HG03575 (cell line): ENCODE data around the gene PLOD2.

ENCODE experiments used
- ATAC-seq: cut with Tn5 transposase; IDR thresholded peaks from one replicate; pipeline ENCODE4 v1.9.1; 2021; ENCODE audit not compliant: unreplicated experiment, insufficient number of reproducible peaks, low FRiP score; ENCODE audit errors: extremely low read depth

Gene PLOD2

DNA sequence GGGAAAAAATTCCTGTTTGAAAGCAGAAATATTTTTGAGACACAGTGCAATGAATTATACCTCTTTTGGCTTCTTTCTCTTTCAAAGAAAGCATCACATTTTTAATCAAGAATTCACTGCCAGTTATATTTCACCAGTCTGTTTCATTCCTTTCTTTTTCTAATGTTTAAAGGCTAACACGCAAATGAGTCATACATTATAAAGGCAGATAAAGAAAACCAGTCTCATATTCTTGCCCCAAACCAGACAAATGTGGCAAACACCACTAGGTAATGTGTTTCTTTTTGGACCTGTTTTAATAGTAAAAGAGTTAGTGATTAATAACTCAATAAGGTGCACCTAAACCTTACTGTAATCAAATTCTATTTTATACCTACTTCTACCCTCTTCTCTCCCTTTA lies 83.8 kb downstream of the PLOD2 start:
- ATAC-seq, result no peak

DNA sequence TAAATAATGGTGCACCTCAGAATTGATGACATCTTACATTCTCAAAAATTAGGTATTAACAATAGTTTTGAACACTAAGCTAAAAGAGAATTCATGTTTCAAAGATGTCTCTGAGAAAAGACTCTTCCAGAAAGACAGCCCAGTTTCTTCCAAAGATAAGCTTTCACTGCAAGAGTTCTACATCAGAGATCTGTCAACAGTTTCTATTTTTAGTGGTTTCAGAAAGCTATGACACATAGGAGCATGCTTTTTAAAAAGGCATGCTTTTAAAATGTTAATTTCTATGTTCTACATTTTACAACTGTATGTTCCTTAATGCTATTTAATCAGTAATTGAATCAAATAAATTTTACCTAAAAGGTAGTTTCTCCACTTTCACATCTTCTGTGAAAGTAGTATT lies 88.2 kb downstream of the PLOD2 start:
- ATAC-seq, result no peak

DNA sequence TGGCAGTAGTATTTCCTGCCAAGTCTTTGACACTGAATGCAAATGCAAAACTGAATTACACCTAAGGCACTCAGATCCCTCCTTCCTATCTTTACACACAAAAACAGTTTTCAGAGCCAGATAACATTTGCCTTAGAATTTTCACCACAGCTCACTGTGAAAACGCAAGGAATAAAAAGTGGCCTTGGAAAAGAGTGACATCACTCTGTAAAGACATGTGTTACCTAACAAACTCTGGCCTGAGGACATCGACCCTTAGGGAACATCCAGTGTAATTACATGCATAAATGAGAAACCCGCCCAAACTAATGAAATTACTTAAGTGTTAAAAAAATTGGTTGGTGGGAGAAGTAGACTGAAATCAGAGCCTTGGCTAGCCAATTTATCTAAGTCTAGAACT lies 88.9 kb downstream of the PLOD2 start:
- no peak for ATAC-seq

DNA sequence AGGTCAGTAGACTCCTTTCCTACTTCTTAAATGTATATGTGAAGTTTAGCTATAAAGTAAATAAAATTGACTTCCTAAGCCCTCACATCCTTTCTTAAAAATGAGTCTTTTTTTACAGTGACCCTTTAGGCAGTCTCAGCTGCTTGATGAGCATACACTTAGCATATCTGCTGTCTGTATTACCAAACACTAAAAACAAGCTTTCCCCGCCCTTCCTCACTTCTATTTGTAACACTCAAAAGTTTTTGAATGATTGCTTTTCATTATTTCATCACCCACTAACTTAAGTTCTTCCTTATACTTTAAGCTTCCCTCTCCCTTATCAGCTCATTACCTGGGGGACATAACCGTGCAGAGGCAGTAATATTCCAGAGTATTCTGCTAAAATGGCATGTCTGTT lies 89.4 kb downstream of the PLOD2 start:
- ATAC-seq, result no peak

GRCh38 chr3:146067048-146067447 lies 93.9 kb downstream of the PLOD2 start:
- no peak for ATAC-seq

GRCh38 chr3:146065573-146066006 lies 95.4 kb downstream of the PLOD2 start:
- no peak for ATAC-seq

GRCh38 chr3:146058241-146058640 lies 102.7 kb downstream of the PLOD2 start:
- no peak for ATAC-seq

DNA sequence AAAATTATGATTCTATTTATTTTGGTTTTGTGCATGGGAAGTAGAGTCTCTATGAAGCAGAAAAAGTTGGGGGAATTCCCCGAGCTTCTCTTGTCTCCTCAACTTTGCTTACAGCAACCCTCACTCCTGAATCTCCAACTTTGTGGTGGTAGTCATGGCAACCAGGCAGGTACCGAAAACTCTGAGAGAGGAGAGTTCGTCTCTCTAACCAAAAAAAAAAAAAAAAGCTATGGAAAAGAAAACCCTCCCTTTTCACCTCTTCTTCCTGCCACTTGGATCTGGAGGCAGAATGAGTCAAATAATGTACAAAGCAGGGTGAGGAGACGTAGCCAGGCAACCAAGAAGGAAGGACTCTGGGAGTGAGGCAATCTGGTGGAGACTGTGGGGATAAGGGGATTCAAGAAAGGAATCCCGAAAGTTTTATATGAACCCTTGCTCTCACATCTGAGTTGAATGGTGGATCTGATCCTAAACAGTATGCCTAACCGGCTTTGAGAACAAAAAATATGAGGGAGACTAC lies 108.1 kb downstream of the PLOD2 start:
- ATAC-seq, result no peak

DNA sequence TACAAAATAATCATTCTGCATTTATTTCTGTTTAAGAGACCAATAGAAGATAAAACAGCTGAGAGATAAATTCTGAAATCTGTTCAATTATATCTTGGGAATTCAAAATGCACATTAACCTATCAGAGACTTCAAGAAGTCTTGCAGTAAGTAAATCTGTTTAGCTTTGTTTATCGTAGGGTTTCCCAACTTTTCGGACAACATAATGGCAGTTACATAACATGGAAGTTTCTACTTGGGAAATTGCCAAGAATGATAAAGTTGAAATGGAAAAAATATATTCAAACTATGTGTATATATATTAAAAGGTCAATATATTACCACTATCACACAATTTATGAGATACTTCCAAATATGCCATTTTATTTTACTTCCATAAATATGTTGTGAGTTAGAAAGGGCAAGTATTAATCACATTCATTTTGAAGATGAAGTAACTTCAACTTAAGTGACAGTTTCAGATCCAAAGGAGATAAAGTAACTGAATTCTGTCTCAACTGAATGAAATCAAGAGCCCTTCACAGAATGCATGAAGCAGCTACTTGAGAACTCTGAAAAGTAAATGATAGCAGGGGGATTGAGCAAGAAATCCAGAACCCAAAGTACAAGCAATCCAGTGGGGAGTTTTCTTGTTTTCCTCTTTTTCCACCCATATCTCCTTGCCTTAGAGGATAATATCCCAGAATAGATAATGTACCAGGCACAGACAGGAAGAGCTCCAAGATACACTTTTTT lies 108.8 kb downstream of the PLOD2 start:
- ATAC-seq, result no peak

DNA sequence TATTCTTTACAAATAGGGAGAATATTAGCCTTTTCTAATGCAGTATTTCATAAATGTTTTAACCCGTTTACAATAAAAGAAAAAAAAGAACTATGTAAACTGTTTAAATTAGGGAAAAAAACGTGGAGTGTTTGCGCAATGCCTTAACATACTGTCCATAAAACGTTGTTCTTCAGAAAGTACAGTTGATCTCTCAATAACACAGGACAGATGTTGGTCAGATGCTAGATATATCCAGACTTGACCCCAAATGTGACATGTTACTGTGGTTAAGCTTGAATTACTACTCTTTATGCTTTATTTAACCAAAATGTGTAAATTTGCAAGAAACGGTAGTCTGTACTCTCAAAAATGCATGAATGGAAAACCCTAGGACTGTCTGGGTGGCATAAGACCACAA lies 110.3 kb downstream of the PLOD2 start:
- no peak for ATAC-seq

- ATAC-seq, result no peak
Measured at GRCh38 chr3:146047485-146047884, 113.5 kb downstream of the PLOD2 start.

DNA sequence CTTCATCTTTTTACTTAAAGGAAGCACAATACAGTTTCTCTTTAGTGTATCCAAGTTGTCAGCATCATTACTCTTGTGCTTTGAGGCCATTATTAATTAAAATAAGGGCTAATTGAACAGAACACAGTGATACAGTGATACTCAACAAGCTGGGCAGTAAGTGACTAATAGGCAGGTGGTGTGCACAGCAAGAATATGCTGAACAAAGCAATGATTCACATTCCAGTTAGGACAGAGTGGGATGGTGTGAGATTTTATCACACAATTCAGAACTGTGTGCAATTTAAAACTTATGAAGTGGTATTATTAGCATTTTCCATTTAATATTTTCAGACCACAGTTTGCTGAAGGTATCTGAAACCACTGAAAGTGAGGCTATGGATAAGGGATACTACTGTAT lies 116.9 kb downstream of the PLOD2 start:
- ATAC-seq, result no peak

DNA sequence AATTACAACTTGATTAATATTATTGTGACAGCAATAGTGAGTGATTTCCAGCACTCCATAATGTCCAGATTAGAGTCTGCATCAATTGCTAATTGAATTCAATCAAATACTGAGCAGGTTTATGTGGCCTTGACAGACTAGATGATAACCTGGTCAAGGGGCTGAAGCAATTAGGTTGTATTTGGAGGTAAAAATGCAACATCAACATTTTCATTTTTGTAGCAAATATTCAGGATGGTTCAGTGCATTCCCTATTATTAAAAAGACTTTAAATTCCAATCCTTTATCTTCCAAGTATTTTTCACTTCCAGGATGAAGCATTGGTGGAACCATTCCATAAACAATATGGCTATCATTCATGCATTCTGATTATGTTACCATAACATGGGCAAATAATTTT lies 120.4 kb downstream of the PLOD2 start:
- no peak for ATAC-seq

- ATAC-seq, result no peak
Measured at GRCh38 chr3:146037697-146038096, 123.3 kb downstream of the PLOD2 start.

- no peak for ATAC-seq
Measured at GRCh38 chr3:146036281-146036680, 124.7 kb downstream of the PLOD2 start.

- ATAC-seq, result no peak
Measured at GRCh38 chr3:146035366-146035765, 125.6 kb downstream of the PLOD2 start.

DNA sequence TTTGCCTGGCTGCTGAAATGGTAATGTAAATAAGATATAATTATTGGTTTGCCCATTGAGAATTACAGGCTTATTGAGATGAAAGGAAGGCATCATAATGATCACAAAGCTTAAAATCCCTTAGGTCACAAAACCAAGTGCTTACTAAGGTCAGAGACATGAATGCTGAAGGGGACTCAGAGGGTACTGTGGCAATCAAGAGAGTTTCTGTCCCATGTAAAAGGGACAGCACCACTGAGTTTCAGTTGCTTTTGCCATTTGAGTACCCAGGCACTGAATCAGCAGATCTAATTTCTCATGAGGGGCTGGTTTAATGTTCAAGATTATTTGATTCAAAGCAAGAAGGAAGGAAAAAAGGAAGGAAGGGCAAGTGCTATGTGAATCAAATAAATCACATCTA lies 127.0 kb downstream of the PLOD2 start:
- no peak for ATAC-seq

DNA sequence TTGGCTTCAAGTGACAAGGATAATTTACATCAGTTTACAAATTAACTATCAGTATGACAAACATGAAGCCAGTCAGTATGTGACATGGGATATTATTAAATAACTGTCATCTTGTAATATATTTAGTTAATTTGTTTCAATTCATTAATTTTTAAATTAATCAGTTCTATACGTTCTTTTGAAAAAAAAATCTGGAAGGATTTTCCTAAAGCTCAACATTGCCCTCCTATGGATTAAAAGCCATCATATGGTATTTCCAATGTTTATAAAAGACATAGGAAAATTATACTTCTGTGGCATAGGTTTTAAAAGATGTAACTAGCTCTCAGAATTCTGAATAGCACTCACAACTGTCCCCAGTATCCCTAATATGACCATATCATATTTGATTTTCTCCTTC lies 134.4 kb downstream of the PLOD2 start:
- no peak for ATAC-seq

DNA sequence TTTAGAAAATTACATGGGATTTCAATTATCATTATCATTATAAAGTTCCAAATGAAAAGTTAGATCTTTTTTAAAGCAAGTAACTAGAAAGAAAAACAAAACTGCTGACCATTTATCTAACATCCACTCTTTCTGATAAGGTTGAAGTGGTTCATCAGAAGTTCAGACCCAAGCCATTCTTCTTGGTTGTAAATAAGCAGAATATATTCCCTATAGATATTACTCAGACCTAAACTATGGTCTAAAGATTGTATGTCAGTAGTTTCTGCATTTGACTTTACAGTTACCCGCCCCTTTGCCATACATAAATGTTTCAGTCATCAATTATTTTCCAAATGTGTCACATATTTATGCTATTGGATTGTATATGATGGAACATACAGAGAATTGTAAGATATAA lies 136.7 kb downstream of the PLOD2 start:
- ATAC-seq, result no peak

DNA sequence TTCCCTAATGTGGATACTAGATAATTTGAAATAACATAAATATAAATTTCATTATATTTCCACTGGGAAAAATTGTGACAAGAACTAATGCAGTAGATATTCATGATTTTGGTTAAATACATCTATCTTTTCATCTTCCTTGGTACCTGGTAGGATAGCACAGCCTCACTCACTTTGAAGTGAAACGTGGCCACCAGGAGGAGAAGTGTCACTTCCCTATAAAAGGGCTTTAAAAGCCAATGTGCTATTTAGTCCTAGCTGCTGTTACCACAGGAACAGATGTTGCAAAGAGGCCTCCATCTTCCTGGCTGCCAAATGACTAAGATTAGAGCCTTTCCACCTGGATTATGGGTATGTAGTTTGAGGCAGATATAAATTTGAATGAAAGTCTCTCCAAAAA lies 140.0 kb downstream of the PLOD2 start:
- no peak for ATAC-seq

DNA sequence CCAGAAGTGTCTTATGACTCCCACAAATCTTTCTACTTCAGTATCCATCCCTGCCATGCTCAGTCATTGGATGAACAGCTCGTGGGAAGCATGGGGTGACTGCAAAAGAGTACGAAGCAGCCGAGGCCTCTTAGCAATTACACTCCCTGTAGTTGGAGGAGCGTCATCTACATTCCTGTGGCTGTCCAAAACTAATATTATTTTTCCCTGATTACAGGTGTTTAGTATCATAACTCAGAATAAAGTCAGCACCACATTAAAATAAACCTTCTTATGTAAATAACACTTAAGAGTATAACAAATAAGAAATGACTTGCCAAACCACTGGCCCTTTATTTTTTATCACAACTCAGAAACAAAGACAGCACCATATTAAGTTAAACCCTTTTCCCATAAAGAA lies 141.5 kb downstream of the PLOD2 start:
- no peak for ATAC-seq
